Kidney epithelial cell (primary cell): Measurements from ENCODE around the gene SNCA. TPM values are rescaled to one million over a fixed set of nuclear protein-coding genes. Genes with fewer than 3 reads are reported as not detected.

Experiments used
- DNase-seq: peaks from one replicate; pipeline ENCODE4 v3.0.0-alpha.2; 2010; ENCODE audit warnings: low read depth
- H3K27me3 ChIP-seq: 2 replicates; pipeline ENCODE4 v1.6.0; 2011; ENCODE audit warnings: low read length; ENCODE audit not compliant: control insufficient read depth, insufficient read depth
- H3K36me3 ChIP-seq: 2 replicates; pipeline ENCODE4 v1.5.1; 2011; ENCODE audit warnings: low read length; ENCODE audit not compliant: control insufficient read depth, insufficient read depth
- H3K4me3 ChIP-seq: 2 replicates; pipeline ENCODE4 v1.5.1; 2011; ENCODE audit warnings: low read depth, mild to moderate bottlenecking, control low read depth, low read length
- CTCF ChIP-seq: IDR thresholded peaks from 2 replicates; pipeline ENCODE4 v1.5.1; 2011; ENCODE audit warnings: mild to moderate bottlenecking, moderate library complexity, low read length, control low read depth, inconsistent platforms; ENCODE audit not compliant: insufficient read depth, poor library complexity, severe bottlenecking
- total RNA-seq: library from RNA; depleted of rRNA; stranded (reverse); fragments of >200 nt; gene quantifications from 2 replicates; pipeline ENCODE4 v1.2.3, GENCODE V29; 2015

SNCA gene
- total RNA-seq, 1 donor from 2014 or later, result 8.7 TPM

- Histone ChIP-seq H3K4me3 (no peak overlapping the region), H3K27me3 (no peaks in the 10 kb centered on the region), H3K36me3 (no peaks in the 10 kb centered on the region)
- TF ChIP-seq CTCF, result no peak
- no peak for DNase-seq
Observed at GRCh38 chr4:89800012-89800516, 36.9 kb downstream of the SNCA start.

- no peak for TF ChIP-seq CTCF
Observed at GRCh38 chr4:89799071-89799470, 37.9 kb downstream of the SNCA start.

GRCh38 chr4:89797117-89797516 lies 39.8 kb downstream of the SNCA start:
- no peaks in the 10 kb centered on the region for H3K36me3 ChIP-seq
- TF ChIP-seq CTCF, result no peak
- H3K4me3 ChIP-seq, result no peak overlapping the region
- no peak for DNase-seq
- H3K27me3 ChIP-seq, result no peaks in the 10 kb centered on the region

More at GRCh38 chr4:89799071-89799470, 37.9 kb downstream of the SNCA start:
- Histone ChIP-seq H3K36me3 (no peaks in the 10 kb centered on the region), H3K4me3 (no peak overlapping the region), H3K27me3 (no peaks in the 10 kb centered on the region)
- DNase-seq, result no peak

GRCh38 chr4:89788206-89789072 lies 48.5 kb downstream of the SNCA start:
- Histone ChIP-seq H3K4me3 (no peak overlapping the region), H3K36me3 (no peaks in the 10 kb centered on the region), H3K27me3 (no peaks in the 10 kb centered on the region)
- no peak for TF ChIP-seq CTCF
- DNase-seq, result no peak

- DNase-seq, result no peak
- Histone ChIP-seq H3K4me3 (no peak overlapping the region), H3K27me3 (no peaks in the 10 kb centered on the region), H3K36me3 (no peaks in the 10 kb centered on the region)
- no peak for TF ChIP-seq CTCF
Observed at GRCh38 chr4:89784686-89785231, 52.2 kb downstream of the SNCA start.
